LNCAP (cell line): Measurements from ENCODE around the gene CRIM1.

Source experiments
- CTCF ChIP-seq: fragments of 450-650 bp; IDR thresholded peaks from 2 replicates; pipeline ENCODE4 v1.5.1; 2017; ENCODE audit warnings: mild to moderate bottlenecking

Gene CRIM1

GRCh38 chr2:36511858-36512603 is 156.5 kb downstream of the CRIM1 start:
- no peak for TF ChIP-seq CTCF

- no peak for TF ChIP-seq CTCF
These were observed 157.1 kb downstream of the CRIM1 start for GRCh38 chr2:36512705-36513104.

- TF ChIP-seq CTCF: no peak
These were observed 158.1 kb downstream of the CRIM1 start for GRCh38 chr2:36513661-36514060.

GRCh38 chr2:36515538-36515937 is 160.0 kb downstream of the CRIM1 start:
- TF ChIP-seq CTCF: no peak

- no peak for TF ChIP-seq CTCF
These were observed 160.7 kb downstream of the CRIM1 start for GRCh38 chr2:36516136-36516870.

- no peak for TF ChIP-seq CTCF
These were observed 164.9 kb downstream of the CRIM1 start for GRCh38 chr2:36520431-36520830.

- TF ChIP-seq CTCF: no peak
These were observed 167.6 kb downstream of the CRIM1 start for GRCh38 chr2:36523153-36523552.
